Measurements from ENCODE around the gene AQP12B. TPM values are rescaled to one million over a fixed set of nuclear protein-coding genes. Genes with fewer than 3 reads are reported as not detected.

The AQP12B gene
- polyA plus RNA-seq, 1 donor from 2014 or later = not detected

DNA sequence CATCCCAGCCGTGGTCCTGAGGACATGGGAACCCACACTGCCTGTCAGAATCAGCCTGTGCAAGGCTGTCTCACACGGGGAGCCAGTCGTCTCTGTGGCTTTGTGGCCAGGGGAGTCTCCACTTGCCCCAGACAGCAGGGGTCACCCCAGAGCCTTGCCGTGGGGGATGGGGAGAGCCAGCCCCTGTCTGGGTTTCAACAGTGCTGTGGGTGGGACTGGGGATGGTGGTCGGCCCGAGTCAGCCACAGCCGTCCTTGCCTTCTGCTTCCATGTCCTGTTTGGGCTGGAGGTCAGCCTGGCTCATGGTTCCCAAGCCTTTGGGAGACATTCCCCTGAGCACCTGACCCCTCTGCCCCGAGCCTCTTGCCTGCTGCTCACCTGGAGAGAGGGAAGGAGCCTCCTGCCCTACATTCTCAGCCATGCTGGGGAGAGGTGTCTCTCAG is 37.8 kb downstream of the AQP12B start:
- TF ChIP-seq, protein P1, sequence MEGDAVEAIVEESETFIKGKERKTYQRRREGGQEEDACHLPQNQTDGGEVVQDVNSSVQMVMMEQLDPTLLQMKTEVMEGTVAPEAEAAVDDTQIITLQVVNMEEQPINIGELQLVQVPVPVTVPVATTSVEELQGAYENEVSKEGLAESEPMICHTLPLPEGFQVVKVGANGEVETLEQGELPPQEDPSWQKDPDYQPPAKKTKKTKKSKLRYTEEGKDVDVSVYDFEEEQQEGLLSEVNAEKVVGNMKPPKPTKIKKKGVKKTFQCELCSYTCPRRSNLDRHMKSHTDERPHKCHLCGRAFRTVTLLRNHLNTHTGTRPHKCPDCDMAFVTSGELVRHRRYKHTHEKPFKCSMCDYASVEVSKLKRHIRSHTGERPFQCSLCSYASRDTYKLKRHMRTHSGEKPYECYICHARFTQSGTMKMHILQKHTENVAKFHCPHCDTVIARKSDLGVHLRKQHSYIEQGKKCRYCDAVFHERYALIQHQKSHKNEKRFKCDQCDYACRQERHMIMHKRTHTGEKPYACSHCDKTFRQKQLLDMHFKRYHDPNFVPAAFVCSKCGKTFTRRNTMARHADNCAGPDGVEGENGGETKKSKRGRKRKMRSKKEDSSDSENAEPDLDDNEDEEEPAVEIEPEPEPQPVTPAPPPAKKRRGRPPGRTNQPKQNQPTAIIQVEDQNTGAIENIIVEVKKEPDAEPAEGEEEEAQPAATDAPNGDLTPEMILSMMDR (IDR thresholded peaks at IDR 0.05; ENCODE audit: poor library complexity, severe bottlenecking) = no peak
- TF ChIP-seq, protein P2, sequence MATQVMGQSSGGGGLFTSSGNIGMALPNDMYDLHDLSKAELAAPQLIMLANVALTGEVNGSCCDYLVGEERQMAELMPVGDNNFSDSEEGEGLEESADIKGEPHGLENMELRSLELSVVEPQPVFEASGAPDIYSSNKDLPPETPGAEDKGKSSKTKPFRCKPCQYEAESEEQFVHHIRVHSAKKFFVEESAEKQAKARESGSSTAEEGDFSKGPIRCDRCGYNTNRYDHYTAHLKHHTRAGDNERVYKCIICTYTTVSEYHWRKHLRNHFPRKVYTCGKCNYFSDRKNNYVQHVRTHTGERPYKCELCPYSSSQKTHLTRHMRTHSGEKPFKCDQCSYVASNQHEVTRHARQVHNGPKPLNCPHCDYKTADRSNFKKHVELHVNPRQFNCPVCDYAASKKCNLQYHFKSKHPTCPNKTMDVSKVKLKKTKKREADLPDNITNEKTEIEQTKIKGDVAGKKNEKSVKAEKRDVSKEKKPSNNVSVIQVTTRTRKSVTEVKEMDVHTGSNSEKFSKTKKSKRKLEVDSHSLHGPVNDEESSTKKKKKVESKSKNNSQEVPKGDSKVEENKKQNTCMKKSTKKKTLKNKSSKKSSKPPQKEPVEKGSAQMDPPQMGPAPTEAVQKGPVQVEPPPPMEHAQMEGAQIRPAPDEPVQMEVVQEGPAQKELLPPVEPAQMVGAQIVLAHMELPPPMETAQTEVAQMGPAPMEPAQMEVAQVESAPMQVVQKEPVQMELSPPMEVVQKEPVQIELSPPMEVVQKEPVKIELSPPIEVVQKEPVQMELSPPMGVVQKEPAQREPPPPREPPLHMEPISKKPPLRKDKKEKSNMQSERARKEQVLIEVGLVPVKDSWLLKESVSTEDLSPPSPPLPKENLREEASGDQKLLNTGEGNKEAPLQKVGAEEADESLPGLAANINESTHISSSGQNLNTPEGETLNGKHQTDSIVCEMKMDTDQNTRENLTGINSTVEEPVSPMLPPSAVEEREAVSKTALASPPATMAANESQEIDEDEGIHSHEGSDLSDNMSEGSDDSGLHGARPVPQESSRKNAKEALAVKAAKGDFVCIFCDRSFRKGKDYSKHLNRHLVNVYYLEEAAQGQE (IDR thresholded peaks at IDR 0.05; ENCODE audit: borderline replicate concordance) = no peak
- no peak for TF ChIP-seq MXI1 (conservative IDR thresholded peaks at IDR 0.05; ENCODE audit: poor library complexity, severe bottlenecking)
- no peak for TF ChIP-seq TAF1 (IDR thresholded peaks at IDR 0.05; ENCODE audit: low read depth)
- TF ChIP-seq POLR2AphosphoS5 (IDR thresholded peaks at IDR 0.05) = no peak
- TF ChIP-seq SMC3 (conservative IDR thresholded peaks at IDR 0.05; ENCODE audit: poor library complexity) = no peak
- TF ChIP-seq RAD21 (conservative IDR thresholded peaks at IDR 0.05) = no peak
- no peak for TF ChIP-seq EP300 (conservative IDR thresholded peaks at IDR 0.05; ENCODE audit: poor library complexity, severe bottlenecking)
- no peak for TF ChIP-seq EZH2 (IDR thresholded peaks at IDR 0.05; ENCODE audit: borderline replicate concordance, insufficient read depth, low read length, poor library complexity, severe bottlenecking)
- no peak overlapping the region for H3K27ac ChIP-seq (ENCODE audit: low read length)
- H3K27me3 ChIP-seq (ENCODE audit: insufficient read depth, low read depth, low read length) = no peaks in the 10 kb centered on the region
- no peaks in the 10 kb centered on the region for H3K9me2 ChIP-seq (ENCODE audit: insufficient read depth, low read length)
- no peak overlapping the region for H3K9ac ChIP-seq (ENCODE audit: low read length)
- no peak overlapping the region for H2AFZ ChIP-seq (ENCODE audit: low read depth, low read length)
- no peaks in the 10 kb centered on the region for H3K9me3 ChIP-seq (ENCODE audit: low read length)
- no peaks in the 10 kb centered on the region for H3K79me2 ChIP-seq (replicated peaks; ENCODE audit: insufficient read depth, low read length)
- H3F3A ChIP-seq (ENCODE audit: insufficient read depth, low read length, poor library complexity, severe bottlenecking) = no peaks in the 10 kb centered on the region
- H4K20me1 ChIP-seq (ENCODE audit: insufficient read depth) = no peaks in the 10 kb centered on the region
- no peak overlapping the region for H3K4me2 ChIP-seq (ENCODE audit: low read length)
- no peak overlapping the region for H3K4me3 ChIP-seq (ENCODE audit: low read length)
- no peaks in the 10 kb centered on the region for H3K36me3 ChIP-seq (ENCODE audit: insufficient read depth, low read length)

DNA sequence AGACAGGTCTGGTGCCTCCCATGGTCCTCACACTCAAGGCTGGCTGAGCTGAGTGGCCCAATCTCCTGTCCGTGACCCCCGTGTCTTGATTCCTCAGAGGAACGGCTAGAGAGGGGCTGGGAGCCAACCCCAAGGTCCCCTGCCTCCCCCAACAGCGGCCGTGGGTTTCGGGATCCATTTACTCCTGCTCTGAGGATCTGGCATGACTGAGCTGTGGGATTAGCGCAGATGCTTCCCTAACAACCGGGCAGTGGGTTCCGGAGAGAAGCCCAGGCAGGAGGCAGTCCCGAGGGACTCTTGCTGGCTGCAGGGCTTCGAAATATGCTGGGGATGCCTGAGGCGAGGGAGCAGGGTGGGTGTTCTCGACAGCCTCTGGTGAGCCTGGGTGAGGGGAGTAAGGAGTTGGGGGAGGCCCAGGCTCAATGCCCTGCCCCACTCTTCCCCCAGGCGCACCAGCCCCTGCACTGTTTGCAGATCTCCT is 38.5 kb downstream of the AQP12B start:
- no peak overlapping the region for H3K4me3 ChIP-seq (ENCODE audit: low read length)
- H3K9ac ChIP-seq (ENCODE audit: low read length) = no peak overlapping the region
- H2AFZ ChIP-seq (ENCODE audit: low read depth, low read length) = no peak overlapping the region
- H3K79me2 ChIP-seq (replicated peaks; ENCODE audit: insufficient read depth, low read length) = no peaks in the 10 kb centered on the region
- H3K9me2 ChIP-seq (ENCODE audit: insufficient read depth, low read length) = no peaks in the 10 kb centered on the region
- TF ChIP-seq SMC3 (conservative IDR thresholded peaks at IDR 0.05; ENCODE audit: poor library complexity) (no peak), MXI1 (conservative IDR thresholded peaks at IDR 0.05; ENCODE audit: poor library complexity, severe bottlenecking) (no peak), POLR2AphosphoS5 (IDR thresholded peaks at IDR 0.05) (no peak), EP300 (conservative IDR thresholded peaks at IDR 0.05; ENCODE audit: poor library complexity, severe bottlenecking) (no peak), EZH2 (IDR thresholded peaks at IDR 0.05; ENCODE audit: borderline replicate concordance, insufficient read depth, low read length, poor library complexity, severe bottlenecking) (no peak), RAD21 (conservative IDR thresholded peaks at IDR 0.05) (no peak), TAF1 (IDR thresholded peaks at IDR 0.05; ENCODE audit: low read depth) (no peak)
- TF ChIP-seq, protein P1 (IDR thresholded peaks at IDR 0.05; ENCODE audit: poor library complexity, severe bottlenecking) = no peak
- TF ChIP-seq, protein P2 (IDR thresholded peaks at IDR 0.05; ENCODE audit: borderline replicate concordance) = no peak
- H3K4me2 ChIP-seq (ENCODE audit: low read length) = no peak overlapping the region
- no peaks in the 10 kb centered on the region for H3F3A ChIP-seq (ENCODE audit: insufficient read depth, low read length, poor library complexity, severe bottlenecking)
- H3K9me3 ChIP-seq (ENCODE audit: low read length) = no peaks in the 10 kb centered on the region
- H3K36me3 ChIP-seq (ENCODE audit: insufficient read depth, low read length) = no peaks in the 10 kb centered on the region
- H4K20me1 ChIP-seq (ENCODE audit: insufficient read depth) = no peaks in the 10 kb centered on the region
- H3K27me3 ChIP-seq (ENCODE audit: insufficient read depth, low read depth, low read length) = no peaks in the 10 kb centered on the region
- no peak overlapping the region for H3K27ac ChIP-seq (ENCODE audit: low read length)
